SK-MEL-5 (cell line): ENCODE measurements around the gene EMC8. TPM values are rescaled to one million over a fixed set of nuclear protein-coding genes. Genes with fewer than 3 reads are reported as not detected.

ENCODE experiments used
- DNase-seq: peaks from one replicate; pipeline ENCODE4 v3.0.0-alpha.2; 2016; ENCODE audit warnings: low read depth, low spot score
- in situ Hi-C: cut with HindIII; loops from 2 replicates; pipeline ENCODE4 v1.10.0; 2016; ENCODE audit warnings: low sequenced_read_pairs, high pct_unique_total_duplicates, low pct_unique_long_range_greater_than_20kb
- small RNA-seq, 2 experiments: library from RNA; depleted of rRNA; stranded (forward); fragments of <200 nt; gene quantifications; one replicate each; pipeline ENCODE3, GENCODE V24; 2014
- total RNA-seq: library from RNA; depleted of rRNA; stranded (reverse); fragments of >200 nt; shearing (Covaris generic); gene quantifications from 2 replicates; pipeline ENCODE4 v1.2.3, GENCODE V29; 2014; rRNA removed

The EMC8 gene
- total RNA-seq, 1 experiment from 2014 or later: 32.9 TPM

- DNase-seq: peak; percentile 27
- in situ Hi-C loops: no loop called here
These were observed 70.5 kb downstream of the EMC8 start for GRCh38 chr16:85728879-85729278.

Small RNA genes lying within 50 kb of the gene (small RNA-seq; reads per million reads assigned to genes)
- 0 to 0.05 reads per million in 2 experiments for gene RNU1-103P

Other genes starting within 250 kb of the EMC8 start
- 4.5 and 5.8 TPM in 2 replicates for gene GSE1, start 186.2 kb downstream of the EMC8 start, total RNA-seq
- gene GINS2, start 110.6 kb downstream of the EMC8 start, total RNA-seq: 9.8 and 10.9 TPM in 2 replicates
- gene C16orf74, start 48.4 kb downstream of the EMC8 start, total RNA-seq: 3.8 and 6.1 TPM in 2 replicates
- 696 and 745 TPM in 2 replicates for gene COX4I1, start 151 bp upstream of the EMC8 start, total RNA-seq
- gene IRF8, start 99.6 kb upstream of the EMC8 start, total RNA-seq: 0.21 TPM in 1 of 2 replicates, not detected in the other